CD4-positive, alpha-beta T cell treated with Interleukin-15 for 1 hour (primary cell): ENCODE results near the gene GATA6.

Source experiments
- DNase-seq: peaks from one replicate; pipeline ENCODE4 v3.0.0-alpha.2; 2020

Gene GATA6

GRCh38 chr18:22169011-22169888 lies at the start of gene GATA6:
GATA6 (plus strand) TSS chr18:22169589; CDS start chr18:22171145, 1,556 bp downstream.
- peak; percentile 45 for DNase-seq

- no peak for DNase-seq
Measured at GRCh38 chr18:22124970-22125369, 44.4 kb upstream of the GATA6 start.

- no peak for DNase-seq
Measured at GRCh38 chr18:22128954-22129353, 40.4 kb upstream of the GATA6 start.

- no peak for DNase-seq
Measured at GRCh38 chr18:22129778-22130177, 39.6 kb upstream of the GATA6 start.

GRCh38 chr18:22132258-22132657 lies 37.1 kb upstream of the GATA6 start:
- no peak for DNase-seq

GRCh38 chr18:22132763-22133162 lies 36.6 kb upstream of the GATA6 start:
- DNase-seq, result no peak

GRCh38 chr18:22136395-22136794 lies 33.0 kb upstream of the GATA6 start:
- DNase-seq, result no peak

- DNase-seq, result no peak
Measured at GRCh38 chr18:22141211-22141610, 28.2 kb upstream of the GATA6 start.

- DNase-seq, result no peak
Measured at GRCh38 chr18:22143347-22144340, 25.7 kb upstream of the GATA6 start.

- no peak for DNase-seq
Measured at GRCh38 chr18:22145160-22145559, 24.2 kb upstream of the GATA6 start.

GRCh38 chr18:22149710-22150109 lies 19.7 kb upstream of the GATA6 start:
- DNase-seq, result no peak

- no peak for DNase-seq
Measured at GRCh38 chr18:22152093-22152492, 17.3 kb upstream of the GATA6 start.

- DNase-seq, result no peak
Measured at GRCh38 chr18:22153428-22153827, 16.0 kb upstream of the GATA6 start.

GRCh38 chr18:22155584-22155983 lies 13.8 kb upstream of the GATA6 start:
- no peak for DNase-seq

- no peak for DNase-seq
Measured at GRCh38 chr18:22159014-22159413, 10.4 kb upstream of the GATA6 start.

- DNase-seq, result no peak
Measured at GRCh38 chr18:22161090-22161489, 8.3 kb upstream of the GATA6 start.

GRCh38 chr18:22163416-22164161 lies 5.8 kb upstream of the GATA6 start:
- DNase-seq, result no peak

- no peak for DNase-seq
Measured at GRCh38 chr18:22164337-22165048, 4.9 kb upstream of the GATA6 start.

- DNase-seq, result no peak
Measured at GRCh38 chr18:22165049-22165602, 4.3 kb upstream of the GATA6 start.

- DNase-seq, result no peak
Measured at GRCh38 chr18:22165603-22166068, 3.8 kb upstream of the GATA6 start.

GRCh38 chr18:22166069-22166950 lies 3.1 kb upstream of the GATA6 start:
- no peak for DNase-seq
